Measurements from ENCODE around the gene FAM83B.

DNA sequence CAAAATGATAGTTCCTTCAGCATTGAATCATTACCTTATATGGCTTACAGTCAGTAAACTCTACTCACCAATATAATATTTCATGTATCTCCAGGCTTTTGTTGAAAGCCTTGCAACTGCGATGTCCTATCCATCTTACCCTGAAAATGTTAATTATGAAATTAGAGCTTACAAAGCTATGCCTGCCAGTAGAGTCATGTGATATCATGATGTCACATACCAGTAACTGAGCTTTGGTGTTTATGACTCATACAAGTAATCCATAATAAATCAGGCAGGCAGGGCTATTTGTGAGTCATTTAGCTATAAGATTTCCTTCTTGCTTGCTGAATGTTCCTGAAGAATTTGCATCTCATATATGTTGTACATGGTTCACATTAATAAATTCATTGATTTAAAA is 44.9 kb upstream of the FAM83B start:
- TF ChIP-seq, protein P1, sequence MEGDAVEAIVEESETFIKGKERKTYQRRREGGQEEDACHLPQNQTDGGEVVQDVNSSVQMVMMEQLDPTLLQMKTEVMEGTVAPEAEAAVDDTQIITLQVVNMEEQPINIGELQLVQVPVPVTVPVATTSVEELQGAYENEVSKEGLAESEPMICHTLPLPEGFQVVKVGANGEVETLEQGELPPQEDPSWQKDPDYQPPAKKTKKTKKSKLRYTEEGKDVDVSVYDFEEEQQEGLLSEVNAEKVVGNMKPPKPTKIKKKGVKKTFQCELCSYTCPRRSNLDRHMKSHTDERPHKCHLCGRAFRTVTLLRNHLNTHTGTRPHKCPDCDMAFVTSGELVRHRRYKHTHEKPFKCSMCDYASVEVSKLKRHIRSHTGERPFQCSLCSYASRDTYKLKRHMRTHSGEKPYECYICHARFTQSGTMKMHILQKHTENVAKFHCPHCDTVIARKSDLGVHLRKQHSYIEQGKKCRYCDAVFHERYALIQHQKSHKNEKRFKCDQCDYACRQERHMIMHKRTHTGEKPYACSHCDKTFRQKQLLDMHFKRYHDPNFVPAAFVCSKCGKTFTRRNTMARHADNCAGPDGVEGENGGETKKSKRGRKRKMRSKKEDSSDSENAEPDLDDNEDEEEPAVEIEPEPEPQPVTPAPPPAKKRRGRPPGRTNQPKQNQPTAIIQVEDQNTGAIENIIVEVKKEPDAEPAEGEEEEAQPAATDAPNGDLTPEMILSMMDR (IDR thresholded peaks at IDR 0.05) = no peak
- peak; percentile 49 for TF ChIP-seq POLR2AphosphoS5 (IDR thresholded peaks at IDR 0.05)
- no peak for TF ChIP-seq POLR2A (IDR thresholded peaks at IDR 0.05)
